Measurements from ENCODE around the gene ZMYND8. TPM values are rescaled to one million over a fixed set of nuclear protein-coding genes. Genes with fewer than 3 reads are reported as not detected.

Gene ZMYND8
- total and polyA plus RNA-seq, 2 of the 4 experiments (the other 2 are of a cell fraction) = 24.0 to 28.2 TPM

- intact Hi-C loops (cut with micrococcal nuclease) = loop anchor here (2.0 kb wide), 1 partner anchor 86 kb away; no protein-coding TSS in a partner anchor
- H3K4me1 ChIP-seq (ENCODE audit: control insufficient read depth, insufficient read depth, low read length) = peaks cover 47% of the 10 kb centered on the region
- POLR2A ChIA-PET (ENCODE audit: unreplicated experiment) = interaction anchor here (0.6 to 1.3 kb wide), 5 partner anchors 11 to 56 kb away, joined by 3 to 11 read pairs (median 5); no protein-coding TSS in a partner anchor
Observed at GRCh38 chr20:47360297-47361056, 4.0 kb upstream of the ZMYND8 start.

More at GRCh38 chr20:47360297-47361056, 4.0 kb upstream of the ZMYND8 start:
- peak overlapping the region; percentile 86 for H4K5ac ChIP-seq (ENCODE audit: low read depth, low read length)
- H3K4me3 ChIP-seq (ENCODE audit: insufficient read depth, low read depth, low read length) = no peak overlapping the region
- H2BK20ac ChIP-seq (ENCODE audit: low read depth, low read length) = peak overlapping the region; percentile 96
- in situ Hi-C loops (cut with MboI; ENCODE audit: low sequenced_read_pairs) (no loop called here), dilution Hi-C loops (cut with HindIII; ENCODE audit: low sequenced_read_pairs, unreplicated experiment) (no loop called here)
- peaks cover 11% of the 10 kb centered on the region for H3K9me1 ChIP-seq (ENCODE audit: insufficient read depth, low read length)
- peak overlapping the region; percentile 99 for H3K14ac ChIP-seq (replicated peaks; ENCODE audit: low read depth, low read length)
- peak overlapping the region; percentile 97 to 98 for H4K8ac ChIP-seq (ENCODE audit: low read depth in 2 of 2, low read length in 2 of 2)
- CTCF ChIA-PET = interaction anchor here (0.9 kb wide), 1 partner anchor 24 kb away, joined by 5 read pairs; no protein-coding TSS in a partner anchor
- TF ChIP-seq MAZ (IDR thresholded peaks at IDR 0.05; ENCODE audit: borderline replicate concordance, low read depth, low read length) (peak; percentile 31; the same call in 1 of the 2 replicates), BHLHE40 (IDR thresholded peaks at IDR 0.05; ENCODE audit: low read depth, low read length) (peak; percentile 47; the same call in 1 of the 2 replicates), CTCF (conservative IDR thresholded peaks at IDR 0.05; ENCODE audit: low read depth, low read length) (no peak), USF2 (IDR thresholded peaks at IDR 0.05; ENCODE audit: low read depth, low read length) (no peak), FOS (IDR thresholded peaks at IDR 0.05; ENCODE audit: low read depth, low read length) (peak; percentile 9; the same call in 1 of the 2 replicates), POLR2A (IDR thresholded peaks at IDR 0.05; ENCODE audit: low read depth, low read length) (peak; percentile 81), RCOR1 (IDR thresholded peaks at IDR 0.05; ENCODE audit: insufficient replicate concordance, low read length) (no peak), MXI1 (IDR thresholded peaks at IDR 0.05; ENCODE audit: borderline replicate concordance, low read depth, low read length) (no peak), ELK1 (IDR thresholded peaks at IDR 0.05; ENCODE audit: borderline replicate concordance, low read depth, low read length) (no peak), NFE2L2 (IDR thresholded peaks at IDR 0.05; ENCODE audit: low read depth, low read length) (no peak), CEBPB (IDR thresholded peaks at IDR 0.05; ENCODE audit: low read depth, low read length) (peak; percentile 67), RAD21 (IDR thresholded peaks at IDR 0.05; ENCODE audit: low read length) (no peak; the same call in 1 of the 2 replicates), MAFK (IDR thresholded peaks at IDR 0.05; ENCODE audit: low read depth, low read length) (peak; percentile 56; the same call in 1 of the 2 replicates)
- peak; percentile 43 for ATAC-seq (ENCODE audit: low read depth)
- no TSS peak for BruUV-seq (replicated peaks)
- DNase-seq = peak; percentile 98
- H3K27ac ChIP-seq (ENCODE audit: insufficient read depth, low read length) = peak overlapping the region; percentile 98
- H3K36me3 ChIP-seq (ENCODE audit: control insufficient read depth, insufficient read depth, low read length) = no peaks in the 10 kb centered on the region
- H2AFZ ChIP-seq (replicated peaks; ENCODE audit: low read length, poor library complexity) = peak overlapping the region; percentile 69
- no peaks in the 10 kb centered on the region for H4K20me1 ChIP-seq (ENCODE audit: insufficient read depth, low read length)
- H2BK120ac ChIP-seq (ENCODE audit: low read depth, low read length) = peak overlapping the region; percentile 99
- peak overlapping the region; percentile 91 for H3K18ac ChIP-seq (ENCODE audit: low read depth, low read length)
- H3K4me2 ChIP-seq (ENCODE audit: low read depth, low read length) = peak overlapping the region; percentile 41
- WGBS, 2 experiments (ENCODE audit: extremely low coverage in 2 of 2, insufficient read length in 1 of 2) = 0% methylated on average over 5 of the region's 19 CpGs; no CpG with 5 or more reads in 1 of the 2 experiments
- no peaks in the 10 kb centered on the region for H3K9me3 ChIP-seq (ENCODE audit: control insufficient read depth, insufficient read depth, low read length)
- H2BK15ac ChIP-seq (ENCODE audit: low read depth, low read length) = peak overlapping the region; percentile 80
- H3K27me3 ChIP-seq (ENCODE audit: control insufficient read depth, insufficient read depth, low read length) = no peaks in the 10 kb centered on the region
- H3K56ac ChIP-seq (ENCODE audit: extremely low read depth, insufficient read depth, low read length) = peak overlapping the region; percentile 98
- H3K9ac ChIP-seq (ENCODE audit: low read depth, low read length) = peak overlapping the region; percentile 77
- peak overlapping the region; percentile 100 for H2AK5ac ChIP-seq (ENCODE audit: low read depth, low read length)
- peak overlapping the region; percentile 93 for H2BK5ac ChIP-seq (ENCODE audit: low read depth, low read length, poor library complexity, severe bottlenecking)
- H3K4ac ChIP-seq (ENCODE audit: low read depth, low read length) = peak overlapping the region; percentile 98
- peaks cover 3 to 15% of the 10 kb centered on the region in 2 experiments; a peak in 3 of 4 replicates for H3K79me1 ChIP-seq (ENCODE audit: low read depth in 1 of 2, low read length in 2 of 2)
- peak overlapping the region; percentile 99 for H4K91ac ChIP-seq (ENCODE audit: insufficient read depth, low read depth, low read length)
- peak overlapping the region; percentile 94 for H3K23ac ChIP-seq (ENCODE audit: low read depth, low read length)
- peak overlapping the region; percentile 95 for H2AK9ac ChIP-seq (replicated peaks; ENCODE audit: low read depth, low read length, poor library complexity)

Measured in IMR-90 (cell line).